ENCODE data around the gene SFMBT2.

SFMBT2 gene

GRCh38 chr10:7424315-7424714, 13.5 kb upstream of the SFMBT2 start:
- Histone ChIP-seq H3K4me1 (ENCODE audit: control insufficient read depth in 1 of 2, insufficient read depth in 1 of 2, low read depth in 1 of 2, low read length in 1 of 2) (no peaks in the 10 kb centered on the region), H3K27me3 (peaks cover 50% of the 10 kb centered on the region), H3K36me3 (no peaks in the 10 kb centered on the region), H3K4me3 (ENCODE audit: low read depth in 1 of 2, low read length in 1 of 2) (no peak overlapping the region), H3K9me3 (no peaks in the 10 kb centered on the region), H3K27ac (no peak overlapping the region)
- no peak for TF ChIP-seq CTCF (IDR thresholded peaks at IDR 0.05)

GRCh38 chr10:7423521-7423920, 12.7 kb upstream of the SFMBT2 start:
- Histone ChIP-seq H3K4me1 (ENCODE audit: control insufficient read depth in 1 of 2, insufficient read depth in 1 of 2, low read depth in 1 of 2, low read length in 1 of 2) (no peaks in the 10 kb centered on the region), H3K9me3 (no peaks in the 10 kb centered on the region), H3K27ac (no peak overlapping the region), H3K36me3 (no peaks in the 10 kb centered on the region), H3K4me3 (ENCODE audit: low read depth in 1 of 2, low read length in 1 of 2) (no peak overlapping the region), H3K27me3 (peaks cover 58% of the 10 kb centered on the region)
- TF ChIP-seq CTCF (IDR thresholded peaks at IDR 0.05): no peak

- no peak for TF ChIP-seq CTCF (IDR thresholded peaks at IDR 0.05)
- no peaks in the 10 kb centered on the region for H3K36me3 ChIP-seq
- H3K27ac ChIP-seq: no peak overlapping the region
- no peaks in the 10 kb centered on the region for H3K4me1 ChIP-seq (ENCODE audit: control insufficient read depth in 1 of 2, insufficient read depth in 1 of 2, low read depth in 1 of 2, low read length in 1 of 2)
- no peak overlapping the region for H3K4me3 ChIP-seq (ENCODE audit: low read depth in 1 of 2, low read length in 1 of 2)
- H3K27me3 ChIP-seq: peaks cover 71% of the 10 kb centered on the region
- H3K9me3 ChIP-seq: no peaks in the 10 kb centered on the region
Measured at GRCh38 chr10:7421526-7421925, 10.7 kb upstream of the SFMBT2 start.

GRCh38 chr10:7419998-7420397, 9.2 kb upstream of the SFMBT2 start:
- no peaks in the 10 kb centered on the region for H3K9me3 ChIP-seq
- H3K4me1 ChIP-seq (ENCODE audit: control insufficient read depth in 1 of 2, insufficient read depth in 1 of 2, low read depth in 1 of 2, low read length in 1 of 2): no peaks in the 10 kb centered on the region
- no peaks in the 10 kb centered on the region for H3K36me3 ChIP-seq
- TF ChIP-seq CTCF (IDR thresholded peaks at IDR 0.05): no peak
- peaks cover 84% of the 10 kb centered on the region for H3K27me3 ChIP-seq
- H3K27ac ChIP-seq: no peak overlapping the region
- H3K4me3 ChIP-seq (ENCODE audit: low read depth in 1 of 2, low read length in 1 of 2): no peak overlapping the region

GRCh38 chr10:7417807-7418206, 7.0 kb upstream of the SFMBT2 start:
- Histone ChIP-seq H3K4me3 (ENCODE audit: low read depth in 1 of 2, low read length in 1 of 2) (no peak overlapping the region), H3K4me1 (ENCODE audit: control insufficient read depth in 1 of 2, insufficient read depth in 1 of 2, low read depth in 1 of 2, low read length in 1 of 2) (peaks cover 2 to 4% of the 10 kb centered on the region in 2 experiments), H3K27ac (no peak overlapping the region), H3K27me3 (peaks cover 89% of the 10 kb centered on the region), H3K9me3 (no peaks in the 10 kb centered on the region), H3K36me3 (no peaks in the 10 kb centered on the region)
- no peak for TF ChIP-seq CTCF (IDR thresholded peaks at IDR 0.05)

GRCh38 chr10:7417103-7417623, 6.3 kb upstream of the SFMBT2 start:
- Histone ChIP-seq H3K27ac (no peak overlapping the region), H3K4me1 (ENCODE audit: control insufficient read depth in 1 of 2, insufficient read depth in 1 of 2, low read depth in 1 of 2, low read length in 1 of 2) (peaks cover 9 to 11% of the 10 kb centered on the region in 2 experiments), H3K36me3 (no peaks in the 10 kb centered on the region), H3K27me3 (peaks cover 90% of the 10 kb centered on the region), H3K4me3 (ENCODE audit: low read depth in 1 of 2, low read length in 1 of 2) (no peak overlapping the region), H3K9me3 (no peaks in the 10 kb centered on the region)
- no peak for TF ChIP-seq CTCF (IDR thresholded peaks at IDR 0.05)
